SU-DHL-6 (cell line): ENCODE measurements around the gene VWC2.

Experiments used
- H2AFZ ChIP-seq: fragments of 200-600 bp; sonication (generic); 2 replicates; pipeline ENCODE4 v1.6.1; 2014; ENCODE audit warnings: low read depth, mild to moderate bottlenecking, moderate library complexity, mixed read lengths, antibody characterized with exemption, low read length; ENCODE audit not compliant: severe bottlenecking
- H3F3A ChIP-seq: fragments of 200-600 bp; shearing (Covaris generic); 2 replicates; pipeline ENCODE4 v1.6.0; 2016; ENCODE audit warnings: antibody characterized with exemption, mild to moderate bottlenecking; ENCODE audit not compliant: insufficient read depth
- H3K27ac ChIP-seq: fragments of 200-600 bp; sonication (generic); 2 replicates; pipeline ENCODE4 v1.5.1; 2016; ENCODE audit warnings: low read depth, mild to moderate bottlenecking, low read length, moderate library complexity, mixed read lengths
- H3K27me3 ChIP-seq: fragments of 200-600 bp; sonication (generic), shearing (Covaris generic); 2 replicates; pipeline ENCODE4 v1.6.0; 2014; ENCODE audit warnings: mild to moderate bottlenecking, low read length
- H3K36me3 ChIP-seq: fragments of 200-600 bp; sonication (generic); 2 replicates; pipeline ENCODE4 v1.6.1; 2014; ENCODE audit warnings: mild to moderate bottlenecking, low read length, mixed read lengths
- H3K4me2 ChIP-seq: fragments of 300-600, 200-600 bp; shearing (Covaris generic), sonication (generic); 2 replicates; pipeline ENCODE4 v1.6.0; 2014; ENCODE audit warnings: low read length, low read depth, mild to moderate bottlenecking; ENCODE audit not compliant: poor library complexity, severe bottlenecking
- H3K4me3 ChIP-seq: fragments of 200-600 bp; sonication (generic); 2 replicates; pipeline ENCODE4 v1.5.1; 2014; ENCODE audit warnings: antibody characterized with exemption, low read length, mild to moderate bottlenecking, mixed read lengths; ENCODE audit not compliant: insufficient read depth, poor library complexity, severe bottlenecking
- H3K79me2 ChIP-seq: fragments of 200-600 bp; sonication (generic); 2 replicates; pipeline ENCODE4 v1.6.1; 2014; ENCODE audit warnings: mild to moderate bottlenecking, low read length, moderate library complexity; ENCODE audit not compliant: insufficient read depth
- H3K9ac ChIP-seq: fragments of 200-600 bp; sonication (generic); 2 replicates; pipeline ENCODE4 v1.7.0; 2014; ENCODE audit warnings: mild to moderate bottlenecking, low read length
- H3K9me2 ChIP-seq: fragments of 200-600 bp; sonication (generic); replicated peaks from 2 replicates; pipeline ENCODE4 v1.6.1; 2014; ENCODE audit warnings: low read length; ENCODE audit not compliant: insufficient read depth
- H3K9me3 ChIP-seq: fragments of 200-600 bp; sonication (generic); 2 replicates; pipeline ENCODE4 v1.6.1; 2014; ENCODE audit warnings: low read length, mixed read lengths; ENCODE audit not compliant: insufficient read depth
- H4K20me1 ChIP-seq: fragments of 200-600 bp; sonication (generic); 2 replicates; pipeline ENCODE4 v1.6.1; 2014; ENCODE audit warnings: low read depth, mild to moderate bottlenecking, antibody characterized with exemption, low read length, moderate library complexity, mixed read lengths
- EZH2phosphoT487 ChIP-seq: fragments of 200-600 bp; sonication (generic), shearing (Covaris generic); conservative IDR thresholded peaks from 2 replicates; pipeline ENCODE4 v1.6.1; 2018; ENCODE audit warnings: mild to moderate bottlenecking, antibody characterized with exemption, low read length, moderate library complexity, mixed read lengths
- TF ChIP-seq, protein P1 (sequence below): fragments of 200-600 bp; sonication (generic); IDR thresholded peaks from one replicate; pipeline ENCODE4 v1.5.1; 2017; ENCODE audit warnings: antibody characterized with exemption, mild to moderate bottlenecking, low read length, moderate library complexity; ENCODE audit not compliant: insufficient read depth, poor library complexity, severe bottlenecking

Gene VWC2

GRCh38 chr7:49873420-49873819 lies 100.0 kb downstream of the VWC2 start:
- Histone ChIP-seq H2AFZ (no peak overlapping the region), H3K4me3 (no peak overlapping the region), H3K9me3 (no peaks in the 10 kb centered on the region), H3K36me3 (no peaks in the 10 kb centered on the region), H3K27me3 (no peaks in the 10 kb centered on the region), H3K9me2 (no peaks in the 10 kb centered on the region), H3K4me2 (no peak overlapping the region), H4K20me1 (no peaks in the 10 kb centered on the region), H3F3A (no peaks in the 10 kb centered on the region), H3K27ac (no peak overlapping the region), H3K79me2 (no peaks in the 10 kb centered on the region), H3K9ac (no peak overlapping the region)
- no peak for TF ChIP-seq EZH2phosphoT487
- TF ChIP-seq, protein P1, sequence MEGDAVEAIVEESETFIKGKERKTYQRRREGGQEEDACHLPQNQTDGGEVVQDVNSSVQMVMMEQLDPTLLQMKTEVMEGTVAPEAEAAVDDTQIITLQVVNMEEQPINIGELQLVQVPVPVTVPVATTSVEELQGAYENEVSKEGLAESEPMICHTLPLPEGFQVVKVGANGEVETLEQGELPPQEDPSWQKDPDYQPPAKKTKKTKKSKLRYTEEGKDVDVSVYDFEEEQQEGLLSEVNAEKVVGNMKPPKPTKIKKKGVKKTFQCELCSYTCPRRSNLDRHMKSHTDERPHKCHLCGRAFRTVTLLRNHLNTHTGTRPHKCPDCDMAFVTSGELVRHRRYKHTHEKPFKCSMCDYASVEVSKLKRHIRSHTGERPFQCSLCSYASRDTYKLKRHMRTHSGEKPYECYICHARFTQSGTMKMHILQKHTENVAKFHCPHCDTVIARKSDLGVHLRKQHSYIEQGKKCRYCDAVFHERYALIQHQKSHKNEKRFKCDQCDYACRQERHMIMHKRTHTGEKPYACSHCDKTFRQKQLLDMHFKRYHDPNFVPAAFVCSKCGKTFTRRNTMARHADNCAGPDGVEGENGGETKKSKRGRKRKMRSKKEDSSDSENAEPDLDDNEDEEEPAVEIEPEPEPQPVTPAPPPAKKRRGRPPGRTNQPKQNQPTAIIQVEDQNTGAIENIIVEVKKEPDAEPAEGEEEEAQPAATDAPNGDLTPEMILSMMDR, result no peak

DNA sequence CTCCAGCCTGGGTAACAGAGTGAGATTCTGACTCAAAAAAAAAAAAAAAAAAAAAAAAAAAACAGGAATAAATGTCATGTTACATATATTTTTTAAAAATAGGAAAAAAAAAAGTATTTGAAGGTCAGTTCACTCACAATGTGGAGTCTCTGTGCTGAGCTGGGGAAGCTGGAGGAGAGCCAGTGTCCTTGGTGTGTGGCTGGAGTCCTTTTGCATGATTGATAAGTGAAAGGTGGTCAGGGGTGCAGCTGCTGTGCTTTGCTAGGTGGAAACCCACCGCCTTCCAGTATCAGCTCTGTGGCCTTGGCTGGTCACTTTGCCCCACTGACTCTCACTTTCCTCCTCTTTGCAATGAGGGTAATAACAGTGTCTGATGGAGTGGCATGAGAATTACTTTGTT lies 101.9 kb downstream of the VWC2 start:
- no peak overlapping the region for H3K9ac ChIP-seq
- no peak overlapping the region for H3K4me3 ChIP-seq
- no peak for TF ChIP-seq EZH2phosphoT487
- TF ChIP-seq, protein P1, result no peak
- no peak overlapping the region for H2AFZ ChIP-seq
- H3F3A ChIP-seq, result no peaks in the 10 kb centered on the region
- H3K9me3 ChIP-seq, result no peaks in the 10 kb centered on the region
- H4K20me1 ChIP-seq, result no peaks in the 10 kb centered on the region
- H3K27ac ChIP-seq, result no peak overlapping the region
- no peaks in the 10 kb centered on the region for H3K27me3 ChIP-seq
- no peaks in the 10 kb centered on the region for H3K36me3 ChIP-seq
- no peak overlapping the region for H3K4me2 ChIP-seq
- H3K9me2 ChIP-seq, result no peaks in the 10 kb centered on the region
- no peaks in the 10 kb centered on the region for H3K79me2 ChIP-seq

DNA sequence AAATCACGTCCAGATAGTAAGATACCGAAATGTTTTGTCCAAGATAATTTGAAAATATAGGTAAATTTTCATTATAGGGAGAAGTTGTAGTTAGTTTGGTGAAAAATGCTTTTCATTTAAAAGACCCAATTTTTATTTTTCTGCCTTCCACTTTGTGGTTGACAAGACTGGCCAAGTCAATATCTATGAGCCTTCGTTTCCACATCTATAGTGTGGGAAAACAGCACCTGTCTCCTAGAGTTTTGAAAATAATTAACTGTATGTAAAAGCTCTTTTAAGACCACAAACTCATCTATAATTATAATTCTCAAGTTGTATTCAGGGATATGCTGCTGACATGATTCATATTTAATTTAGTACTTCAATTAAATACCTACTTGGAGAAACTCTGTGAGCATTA lies 102.8 kb downstream of the VWC2 start:
- H3K27me3 ChIP-seq, result no peaks in the 10 kb centered on the region
- no peak overlapping the region for H3K4me3 ChIP-seq
- no peaks in the 10 kb centered on the region for H3F3A ChIP-seq
- no peak overlapping the region for H3K4me2 ChIP-seq
- no peaks in the 10 kb centered on the region for H3K9me3 ChIP-seq
- TF ChIP-seq, protein P1, result no peak
- TF ChIP-seq EZH2phosphoT487, result no peak
- H3K36me3 ChIP-seq, result no peaks in the 10 kb centered on the region
- no peak overlapping the region for H2AFZ ChIP-seq
- H4K20me1 ChIP-seq, result no peaks in the 10 kb centered on the region
- H3K9ac ChIP-seq, result no peak overlapping the region
- no peak overlapping the region for H3K27ac ChIP-seq
- H3K9me2 ChIP-seq, result no peaks in the 10 kb centered on the region
- no peaks in the 10 kb centered on the region for H3K79me2 ChIP-seq
